GM18520 (cell line): Measurements from ENCODE around the gene MT1X.
"Not testable (repeated sequence)": the region's sequence is repeated elsewhere in the genome, so short reads cannot be mapped to it uniquely, and the experiment has no call there.

ENCODE experiments used
- ATAC-seq: cut with Tn5 transposase; IDR thresholded peaks from one replicate; pipeline ENCODE4 v1.9.1; 2021; ENCODE audit not compliant: unreplicated experiment

Gene MT1X

GRCh38 chr16:56652600-56652999 is 29.7 kb upstream of the MT1X start:
- no peak for ATAC-seq

GRCh38 chr16:56653218-56653617 is 29.1 kb upstream of the MT1X start:
- ATAC-seq = no peak

DNA sequence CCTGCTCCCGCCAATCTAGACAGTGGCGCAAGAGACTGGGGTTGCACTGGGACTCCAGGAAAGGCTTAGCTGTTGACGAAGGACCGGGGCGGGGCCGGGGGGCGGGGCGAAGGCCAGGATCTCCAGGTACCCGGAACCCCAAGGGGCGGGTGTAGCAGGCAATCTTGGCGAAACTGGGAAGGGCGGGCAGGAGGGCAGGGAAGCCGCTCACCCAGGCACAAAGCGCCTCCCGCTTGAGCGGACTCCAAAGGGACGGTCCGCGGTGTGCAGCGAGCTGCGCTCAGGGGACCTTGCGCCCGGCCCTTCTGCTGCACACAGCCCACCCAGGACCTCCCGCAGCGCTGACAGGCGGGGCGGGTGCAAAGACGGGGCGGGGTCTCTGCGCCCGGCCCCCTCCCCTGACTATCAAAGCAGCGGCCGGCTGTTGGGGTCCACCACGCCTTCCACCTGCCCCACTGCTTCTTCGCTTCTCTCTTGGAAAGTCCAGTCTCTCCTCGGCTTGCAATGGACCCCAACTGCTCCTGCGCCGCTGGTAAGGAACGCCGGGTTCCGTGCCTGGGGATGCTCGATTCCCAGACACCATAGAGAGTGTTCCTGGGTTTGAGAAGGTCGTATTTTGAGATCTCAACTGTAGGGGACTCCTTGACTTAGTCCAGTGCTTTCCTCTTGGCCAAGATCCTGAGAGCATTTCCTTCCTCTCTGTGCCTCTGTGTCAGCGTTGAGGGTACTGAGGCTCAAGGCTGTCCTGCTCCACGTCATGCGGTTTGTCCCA is 24.5 kb upstream of the MT1X start, which contains the start of gene MT1F:
Gene MT1F (plus strand): TSS at position 405 of the 772 bp plus-strand sequence. CDS start 100 bp downstream, at position 505.
- ATAC-seq = no peak

GRCh38 chr16:56658327-56658875 is 23.9 kb upstream of the MT1X start:
- no peak for ATAC-seq

- ATAC-seq = no peak
Measured at GRCh38 chr16:56662357-56663354, 19.6 kb upstream of the MT1X start.

DNA sequence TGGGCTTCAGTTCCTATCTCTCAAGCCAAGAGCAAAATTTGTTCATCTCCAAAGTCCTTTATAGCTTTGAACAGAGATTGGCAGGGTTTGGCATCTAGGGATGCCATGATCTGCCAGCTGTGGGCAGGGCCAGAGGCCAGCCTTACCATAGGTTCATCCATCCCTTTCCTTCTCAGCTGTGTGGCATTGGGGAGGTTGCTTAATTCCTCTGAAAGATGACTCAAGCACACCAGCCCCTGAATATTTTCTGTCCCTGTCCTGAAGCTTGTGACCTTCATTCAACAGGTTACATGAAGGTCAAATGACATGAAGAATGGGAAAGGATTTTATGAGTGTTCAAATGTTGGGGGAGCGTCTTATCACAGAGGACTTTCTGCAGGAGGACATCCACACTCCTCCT is 17.8 kb upstream of the MT1X start:
- ATAC-seq = no peak

DNA sequence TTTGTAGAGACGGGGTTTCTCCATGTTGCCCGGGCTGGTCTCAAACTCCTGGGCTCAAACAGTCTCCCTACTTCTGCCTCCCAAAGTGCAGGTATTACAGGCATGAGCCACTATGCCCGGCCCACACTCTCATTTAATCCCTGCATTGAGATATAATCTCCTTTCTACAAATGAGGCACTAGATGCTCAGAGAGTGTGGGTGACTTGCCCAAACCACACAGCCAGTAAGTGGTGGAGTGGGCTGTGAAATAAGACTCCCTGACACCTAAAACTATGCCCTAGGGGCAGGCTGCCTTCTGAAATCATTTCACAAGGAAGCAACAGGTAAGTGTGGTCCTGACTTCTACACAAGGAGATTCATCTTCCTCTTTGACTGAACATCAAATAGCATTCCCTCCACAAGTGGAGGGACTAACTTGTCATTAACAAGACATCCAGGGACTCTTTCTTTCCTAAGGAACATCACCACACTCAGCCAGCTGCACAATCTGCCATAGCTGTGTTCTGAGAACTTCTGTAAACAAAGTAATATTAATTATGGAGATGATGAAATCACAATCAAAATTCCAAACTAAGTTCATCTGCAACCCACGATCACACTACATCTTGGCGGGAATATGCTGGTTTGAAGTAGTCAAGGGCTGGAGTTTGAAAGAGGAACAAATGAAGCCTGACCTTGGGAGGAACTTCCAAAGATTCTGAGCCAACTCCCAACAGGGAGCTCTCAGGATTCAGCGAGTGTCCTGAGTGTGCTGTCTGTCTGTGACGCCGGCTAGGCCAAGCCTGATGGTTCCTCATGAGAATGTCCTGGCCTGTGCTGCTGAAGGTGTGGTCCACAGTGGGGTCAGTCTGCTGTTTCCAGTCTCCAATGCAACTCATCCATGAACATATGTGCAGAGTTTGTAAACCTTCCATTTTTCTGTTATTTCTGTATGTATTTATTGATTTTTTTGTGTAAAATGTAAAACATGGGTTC is 16.7 kb upstream of the MT1X start:
- ATAC-seq = not testable (repeated sequence)

- no peak for ATAC-seq
Measured at GRCh38 chr16:56667581-56668571, 14.4 kb upstream of the MT1X start, which contains the start of gene MT1G. Gene MT1G (minus strand): TSS chr16:56668065. CDS start chr16:56667993, 72 bp downstream.

DNA sequence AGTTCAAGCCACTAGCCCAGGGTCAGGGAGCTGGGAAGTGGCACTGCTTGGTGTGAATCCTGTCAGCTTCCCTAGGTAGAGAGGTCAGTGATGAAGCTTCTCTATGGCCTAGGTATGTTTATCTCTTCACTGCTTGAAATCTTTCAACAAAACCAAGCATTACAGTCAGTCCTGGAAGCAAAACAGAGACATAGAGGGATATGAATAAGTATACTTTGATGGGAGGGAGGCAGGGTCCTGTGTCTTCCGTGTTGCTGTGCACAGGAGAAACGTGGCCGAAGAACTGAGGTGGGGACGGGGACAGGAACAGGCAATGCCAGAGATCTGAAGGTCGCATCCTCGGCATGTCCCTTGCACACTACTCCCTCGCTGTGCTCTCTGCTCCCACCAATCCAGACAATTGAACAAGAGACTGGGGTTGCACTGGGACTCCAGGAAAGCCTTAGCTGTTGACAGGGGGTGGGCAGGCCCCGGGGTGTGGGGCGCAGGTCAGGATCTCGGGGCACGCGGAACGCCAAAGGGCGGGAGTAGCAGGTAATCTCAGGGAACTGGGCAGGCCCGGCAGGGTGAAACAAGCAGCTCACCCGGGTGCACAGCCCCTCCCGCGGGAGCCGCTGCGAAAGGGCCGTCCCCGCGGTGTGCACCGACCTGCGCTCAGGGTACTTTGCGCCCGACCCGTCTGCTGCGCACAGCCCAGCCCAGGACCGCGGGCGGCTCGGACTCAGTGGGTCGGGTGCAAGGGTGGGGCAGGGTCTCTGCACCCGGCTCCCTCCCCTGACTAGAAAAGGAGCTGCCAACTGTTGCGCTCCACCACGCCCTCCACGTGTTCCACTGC is 13.0 kb upstream of the MT1X start, which contains the start of gene MT1H:
Gene MT1H (plus strand): TSS at position 810 of the 835 bp plus-strand sequence. CDS start 71 bp downstream, outside the sequence.
- ATAC-seq = no peak

- ATAC-seq = no peak
Measured at GRCh38 chr16:56669840-56670619, 12.2 kb upstream of the MT1X start.

DNA sequence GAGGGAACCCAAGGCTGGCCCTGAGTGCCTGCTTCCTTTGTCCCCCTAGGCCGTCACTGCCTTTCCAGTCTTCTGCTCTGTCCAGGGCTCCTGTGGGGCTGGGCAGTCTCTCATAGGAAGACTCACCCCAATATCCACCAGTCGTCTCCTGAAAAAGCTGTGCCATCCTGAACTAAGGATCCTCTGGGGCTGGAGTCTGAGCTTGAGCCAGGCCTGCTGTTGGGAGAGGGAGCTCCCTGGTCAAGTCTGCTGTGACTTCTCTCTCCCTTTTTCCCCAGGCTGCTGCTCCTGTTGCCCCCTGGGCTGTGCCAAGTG is 11.7 kb upstream of the MT1X start:
- ATAC-seq = no peak

- ATAC-seq = not testable (repeated sequence)
Measured at GRCh38 chr16:56671691-56672090, 10.6 kb upstream of the MT1X start.

DNA sequence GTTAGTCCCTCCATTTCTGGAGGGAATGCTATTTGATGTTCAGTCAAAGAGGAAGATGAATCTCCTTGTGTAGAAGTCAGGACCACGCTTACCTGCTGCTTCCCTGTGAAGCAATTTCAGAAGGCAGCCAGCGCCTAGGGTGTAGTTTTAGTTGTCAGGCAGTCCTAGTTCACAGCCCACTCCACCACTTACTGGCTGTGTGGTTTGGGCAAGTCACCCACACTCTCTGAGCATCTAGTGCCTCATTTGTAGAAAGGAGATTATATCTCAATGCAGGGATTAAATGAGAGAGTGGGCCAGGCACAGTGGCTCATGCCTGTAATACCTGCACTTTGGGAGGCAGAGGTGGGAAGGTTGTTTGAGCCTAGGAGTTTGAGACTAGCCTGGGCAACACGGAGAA is 10.1 kb upstream of the MT1X start:
- not testable (repeated sequence) for ATAC-seq

DNA sequence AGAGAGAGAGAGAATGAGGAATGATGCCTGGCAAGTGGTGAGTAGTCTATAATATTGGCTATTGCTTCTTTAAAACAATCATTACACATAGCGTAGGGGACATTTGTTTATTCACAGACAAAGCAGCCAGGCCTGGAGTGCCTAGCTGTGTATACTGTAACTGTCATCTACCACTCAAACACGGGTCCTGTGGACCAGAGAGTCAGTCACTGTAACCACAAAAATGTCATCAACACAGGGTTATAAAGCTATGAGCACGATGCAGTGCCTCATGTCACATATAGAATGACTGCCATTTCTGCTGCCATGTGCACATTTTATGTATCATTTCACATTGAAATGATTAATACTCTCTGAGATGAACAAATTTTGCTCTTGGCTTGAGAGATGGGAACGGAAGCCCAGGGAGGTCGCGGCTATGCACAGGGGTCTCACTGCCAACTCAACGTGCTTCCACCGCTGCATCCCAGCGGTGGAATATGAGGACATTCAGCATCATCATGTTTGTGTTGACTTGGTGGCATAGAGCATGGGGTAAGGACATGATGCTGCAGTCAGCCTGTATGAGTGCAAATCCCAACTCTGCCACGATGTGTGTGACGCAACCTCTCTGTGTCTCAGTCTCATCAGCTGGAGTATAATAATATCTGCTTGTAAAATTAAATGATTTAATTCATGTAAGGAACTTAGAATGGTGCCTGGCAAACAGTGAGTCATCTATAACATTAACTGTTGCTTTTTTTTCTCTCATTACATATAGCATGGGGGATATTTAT is 9.3 kb upstream of the MT1X start:
- no peak for ATAC-seq

DNA sequence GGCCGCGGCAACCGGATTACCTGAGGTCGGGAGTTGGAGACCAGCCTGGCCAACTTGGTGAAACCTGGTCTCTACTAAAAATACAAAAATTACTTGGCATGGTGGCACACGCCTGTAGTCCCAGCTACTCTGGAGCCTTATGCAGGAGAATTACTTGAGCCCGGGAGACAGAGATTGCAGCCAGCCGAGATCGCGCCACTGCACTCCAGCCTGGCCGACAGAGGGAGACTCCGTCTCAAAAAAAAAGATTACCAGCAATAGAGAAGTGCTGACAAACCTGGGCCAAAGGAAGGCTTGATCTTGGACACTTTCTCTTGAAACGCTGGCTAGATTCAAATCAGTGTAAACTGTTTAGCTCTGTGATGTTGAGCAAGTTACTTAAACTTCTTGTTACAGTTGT is 8.3 kb upstream of the MT1X start:
- ATAC-seq = no peak

DNA sequence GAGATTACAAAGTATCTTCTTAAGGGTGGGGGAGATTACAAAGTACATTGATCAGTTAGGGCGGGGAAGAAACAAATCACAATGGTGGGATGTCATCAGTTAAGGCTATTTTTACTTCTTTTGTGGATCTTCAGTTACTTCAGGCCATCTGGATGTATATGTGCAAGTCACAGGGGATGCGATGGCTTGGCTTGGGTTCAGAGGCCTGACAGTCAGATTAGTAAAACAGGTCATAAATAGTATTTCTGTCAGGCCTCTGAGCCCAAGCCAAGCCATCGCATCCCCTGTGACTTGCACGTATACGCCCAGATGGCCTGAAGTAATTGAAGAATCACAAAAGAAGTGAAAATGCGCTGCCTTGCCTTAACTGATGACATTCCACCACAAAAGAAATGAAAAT is 7.7 kb upstream of the MT1X start:
- not testable (repeated sequence) for ATAC-seq
